ENCODE results near the gene MGLL.

Gene MGLL

DNA sequence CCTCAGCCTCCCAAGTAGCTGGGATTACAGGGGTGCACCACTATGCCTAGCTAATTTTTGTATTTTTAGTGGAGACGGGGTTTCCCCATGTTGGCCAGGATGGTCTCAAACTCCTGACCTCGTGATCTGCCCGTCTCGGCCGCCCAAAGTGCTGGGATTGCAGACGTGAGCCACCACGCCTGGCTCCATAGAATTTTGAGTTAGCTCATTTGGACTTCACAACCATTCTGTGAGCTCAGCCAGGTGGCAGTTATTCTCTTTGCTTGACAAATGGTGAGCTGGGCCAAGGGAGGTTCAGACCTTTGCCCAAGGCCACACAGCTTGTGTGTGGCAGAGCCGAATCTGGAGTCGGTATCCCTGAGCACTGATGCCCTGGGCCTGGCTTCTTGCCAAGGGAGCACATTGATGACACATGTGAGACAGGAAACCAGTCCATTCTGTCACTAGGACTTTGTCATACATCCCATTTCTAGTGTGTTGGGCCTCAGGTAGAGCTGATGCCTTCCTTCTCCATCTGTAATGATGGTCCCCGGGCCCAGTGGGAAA, 175.7 kb downstream of the MGLL start:
- no peak for DNase-seq

DNA sequence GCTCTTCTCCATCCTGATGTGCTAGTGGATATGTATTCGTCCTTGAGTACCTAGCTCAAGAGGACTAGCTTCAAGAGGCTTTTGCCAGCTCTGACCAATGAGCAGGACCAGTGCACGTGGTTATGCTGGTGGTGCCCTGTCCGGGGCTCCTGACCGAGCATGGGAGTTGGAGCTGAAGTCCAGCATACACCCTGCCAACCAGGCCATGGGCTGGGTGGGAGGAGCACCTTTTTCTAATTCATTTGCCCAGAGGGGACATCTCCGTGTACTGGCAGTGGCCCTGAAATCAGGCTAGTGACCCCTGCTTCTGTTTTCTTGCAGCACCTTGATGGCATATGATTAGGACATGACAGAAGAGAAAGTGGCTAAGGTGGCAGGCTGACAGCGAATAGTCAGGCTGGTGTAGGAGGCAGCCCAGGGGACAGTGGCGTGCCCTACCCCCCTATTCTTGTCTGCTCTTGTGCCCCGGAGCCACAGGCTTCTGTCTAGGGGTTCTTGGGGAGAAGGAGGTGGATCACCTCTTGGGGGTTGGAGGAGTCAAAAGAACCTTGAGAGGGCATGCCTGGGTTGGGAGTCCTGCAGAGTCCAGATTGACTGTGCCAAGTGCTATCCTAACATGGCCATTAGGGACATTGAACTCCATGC, 176.8 kb downstream of the MGLL start:
- DNase-seq: no peak

DNA sequence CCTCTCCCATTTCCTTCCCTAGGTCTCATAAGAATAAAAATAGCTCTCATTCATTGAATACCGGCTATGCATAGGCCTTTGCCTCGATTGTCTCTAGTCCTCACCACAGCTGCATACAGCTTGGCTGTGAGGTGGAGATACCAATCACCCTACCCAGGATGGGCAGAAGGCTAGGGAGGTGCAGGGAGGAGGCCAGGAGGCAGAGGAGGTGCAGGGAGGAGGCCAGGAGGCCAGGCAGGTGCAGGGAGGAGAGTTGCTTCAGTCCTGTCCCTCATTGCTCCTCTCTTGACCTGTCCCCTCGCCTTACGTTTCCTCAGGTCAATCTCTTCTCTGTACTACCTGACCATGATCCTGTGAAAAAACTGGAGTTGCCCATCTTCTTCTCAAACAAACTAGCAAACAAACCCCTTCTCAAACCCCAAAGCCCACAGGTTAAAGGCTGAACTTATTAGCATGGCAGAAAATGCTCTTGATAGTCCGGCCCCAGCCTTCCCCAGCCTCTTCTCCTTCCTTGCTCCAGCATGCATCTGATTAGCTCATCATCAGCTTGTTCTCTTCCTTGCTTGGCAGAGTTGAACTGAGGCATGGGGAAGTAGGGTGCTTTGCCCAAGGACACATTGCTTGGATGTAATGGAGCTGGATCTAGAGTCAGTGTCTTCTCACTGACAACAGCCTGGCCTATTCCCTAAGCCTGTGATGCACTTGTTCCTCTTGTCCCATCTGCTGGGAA, 177.5 kb downstream of the MGLL start:
- no peak for DNase-seq

DNA sequence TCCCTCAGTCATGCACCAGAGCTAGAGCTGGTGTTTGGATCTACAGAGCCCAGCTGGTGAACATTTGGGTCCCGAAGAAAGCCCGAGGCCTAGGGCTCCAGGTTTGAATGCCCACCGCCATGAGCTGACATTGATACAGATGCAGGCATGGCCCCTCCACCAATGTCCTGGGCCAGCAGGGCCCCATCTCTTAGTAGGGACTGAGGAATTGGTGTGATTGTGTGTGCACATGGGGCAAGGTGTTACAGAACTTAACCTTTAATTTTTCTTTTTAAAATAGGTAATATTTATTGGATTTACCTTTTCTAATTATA, 182.3 kb downstream of the MGLL start:
- no peak for DNase-seq

DNA sequence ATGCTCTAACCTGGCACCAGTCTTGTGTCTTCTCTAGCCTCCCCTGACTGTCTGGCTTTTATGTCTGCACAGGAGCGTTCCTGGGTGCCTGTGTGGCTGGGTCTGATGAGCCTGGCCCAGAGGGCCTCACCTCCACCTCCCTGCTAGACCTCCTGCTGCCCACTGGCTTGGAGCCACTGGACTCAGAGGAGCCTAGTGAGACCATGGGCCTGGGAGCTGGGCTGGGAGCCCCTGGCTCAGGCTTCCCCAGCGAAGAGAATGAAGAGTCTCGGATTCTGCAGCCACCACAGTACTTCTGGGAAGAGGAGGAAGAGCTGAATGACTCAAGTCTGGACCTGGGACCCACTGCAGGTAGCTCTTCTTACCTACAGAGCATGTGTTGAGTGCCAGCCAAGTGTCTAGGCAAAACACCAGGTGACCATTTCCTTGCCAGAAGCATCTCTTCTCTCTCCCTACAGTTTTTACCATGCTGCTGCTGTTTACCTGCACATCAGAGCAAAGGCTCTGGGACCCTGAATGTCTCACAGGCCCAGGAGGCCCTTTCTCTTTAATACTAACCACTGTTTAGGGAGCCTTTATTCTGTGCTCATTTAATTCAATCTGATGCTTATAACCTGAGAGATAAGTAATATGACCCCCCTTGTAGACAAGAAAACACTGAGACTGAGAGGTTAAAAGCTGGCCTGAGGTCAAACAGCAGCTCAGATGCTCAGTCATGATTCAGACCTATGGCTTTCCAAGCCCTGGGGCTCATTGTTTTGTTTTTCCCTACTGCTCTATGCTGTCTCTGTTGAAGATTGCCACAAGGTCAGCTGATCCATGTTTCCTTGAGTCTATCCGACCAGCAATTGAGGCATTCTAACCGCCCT, 182.9 kb downstream of the MGLL start:
- DNase-seq: no peak
